SH-SY5Y (cell line): ENCODE results near the gene LRP1.

Experiments
- GATA2 ChIP-seq: IDR thresholded peaks from 2 replicates; pipeline ENCODE4 v1.6.1; 2011; ENCODE audit warnings: mild to moderate bottlenecking, low read depth, low read length
- GATA3 ChIP-seq: IDR thresholded peaks from 2 replicates; pipeline ENCODE4 v1.6.1; 2011; ENCODE audit warnings: low read depth, mild to moderate bottlenecking, low read length, moderate library complexity

DNA sequence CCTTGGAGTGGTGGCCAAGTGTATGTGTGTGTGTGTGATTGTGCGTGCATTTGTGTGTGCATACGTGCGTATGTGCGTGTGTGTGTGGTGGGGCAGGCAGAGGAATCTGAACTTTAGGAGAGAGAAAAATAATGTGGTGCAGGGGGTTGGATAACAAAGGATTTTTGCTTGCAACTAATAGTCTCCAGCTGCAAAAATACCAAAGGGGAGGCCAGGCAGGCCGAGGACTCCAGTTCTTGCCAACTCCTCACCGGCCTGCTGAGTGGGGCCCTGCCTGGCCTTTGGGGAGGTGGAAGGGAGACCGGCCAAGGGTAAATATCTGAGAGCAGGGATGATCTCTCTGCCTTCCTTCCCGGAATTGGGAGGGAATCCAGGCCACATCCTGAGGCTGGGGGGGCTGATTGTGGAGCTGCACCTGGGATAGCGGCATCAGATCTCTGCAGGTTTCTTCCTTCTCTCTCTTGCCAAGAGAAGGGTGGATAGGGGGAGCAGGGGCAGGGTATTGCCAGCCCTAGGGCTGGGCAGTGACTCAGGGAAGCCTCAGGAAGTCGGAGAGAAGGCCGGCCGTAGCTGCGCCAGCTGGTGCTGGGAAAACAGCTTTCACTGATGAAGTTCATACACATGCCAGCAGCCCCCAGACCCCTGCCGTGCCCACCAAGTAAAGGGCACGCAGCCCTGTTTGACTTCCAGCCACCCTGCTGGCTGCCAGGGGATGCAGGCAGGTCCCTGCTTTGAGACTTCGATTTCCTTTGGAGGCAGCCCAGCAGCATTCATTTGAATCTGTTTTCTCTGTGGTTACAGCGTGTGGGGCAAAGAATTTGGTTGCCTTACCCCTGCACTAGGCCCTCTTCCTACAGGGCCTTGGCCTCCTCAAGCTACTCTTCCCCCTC, 23.7 kb downstream of the LRP1 start:
- TF ChIP-seq GATA2: no peak
- no peak for TF ChIP-seq GATA3
